HG03196 (cell line): ENCODE measurements around the gene KLHDC8A.

Source experiments
- ATAC-seq: cut with Tn5 transposase; IDR thresholded peaks from one replicate; pipeline ENCODE4 v1.9.1; 2021; ENCODE audit not compliant: unreplicated experiment

The KLHDC8A gene

DNA sequence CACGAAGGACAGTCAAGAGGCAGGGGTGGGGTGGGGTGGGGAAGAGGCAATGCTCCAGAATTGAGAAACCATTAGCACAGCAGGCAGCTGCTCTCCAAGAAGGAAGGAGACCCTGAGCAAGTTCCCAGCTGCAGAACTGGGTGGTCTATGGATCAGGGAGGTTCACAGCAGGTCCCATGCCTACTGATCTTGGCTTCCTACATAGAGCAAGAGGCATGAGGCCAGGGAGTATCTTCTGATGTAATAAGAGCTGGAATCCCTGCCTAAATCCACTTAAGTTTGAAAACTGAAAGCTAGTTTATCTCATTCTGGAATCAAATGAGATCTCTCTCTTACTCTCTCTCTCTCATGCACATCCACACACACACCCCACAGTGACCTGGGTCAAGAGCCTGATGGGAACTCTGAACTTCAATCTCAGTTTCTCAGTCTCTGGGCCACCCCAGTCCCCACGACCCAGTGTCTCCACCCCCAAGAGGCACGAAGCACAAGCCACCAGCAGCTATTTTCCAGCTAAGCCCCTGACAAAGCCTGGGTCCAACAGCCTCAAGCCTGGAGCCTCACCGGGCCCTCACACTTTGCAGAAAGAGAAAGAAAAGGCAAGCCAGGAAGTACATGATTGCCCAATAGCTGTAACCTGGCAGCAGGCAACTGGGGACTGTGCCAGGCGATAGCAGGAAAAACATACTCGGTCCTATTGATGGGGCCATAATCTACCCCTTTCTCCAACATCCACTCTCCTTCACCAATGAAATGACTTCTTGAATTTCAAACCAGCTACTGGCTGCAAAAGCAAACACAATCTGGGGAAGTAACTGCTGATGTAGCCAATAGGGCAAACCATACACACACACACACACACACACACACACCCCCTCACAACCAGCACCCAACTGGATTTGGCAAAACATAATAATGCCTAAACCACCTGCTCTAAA is 37.4 kb downstream of the KLHDC8A start:
- ATAC-seq = no peak

DNA sequence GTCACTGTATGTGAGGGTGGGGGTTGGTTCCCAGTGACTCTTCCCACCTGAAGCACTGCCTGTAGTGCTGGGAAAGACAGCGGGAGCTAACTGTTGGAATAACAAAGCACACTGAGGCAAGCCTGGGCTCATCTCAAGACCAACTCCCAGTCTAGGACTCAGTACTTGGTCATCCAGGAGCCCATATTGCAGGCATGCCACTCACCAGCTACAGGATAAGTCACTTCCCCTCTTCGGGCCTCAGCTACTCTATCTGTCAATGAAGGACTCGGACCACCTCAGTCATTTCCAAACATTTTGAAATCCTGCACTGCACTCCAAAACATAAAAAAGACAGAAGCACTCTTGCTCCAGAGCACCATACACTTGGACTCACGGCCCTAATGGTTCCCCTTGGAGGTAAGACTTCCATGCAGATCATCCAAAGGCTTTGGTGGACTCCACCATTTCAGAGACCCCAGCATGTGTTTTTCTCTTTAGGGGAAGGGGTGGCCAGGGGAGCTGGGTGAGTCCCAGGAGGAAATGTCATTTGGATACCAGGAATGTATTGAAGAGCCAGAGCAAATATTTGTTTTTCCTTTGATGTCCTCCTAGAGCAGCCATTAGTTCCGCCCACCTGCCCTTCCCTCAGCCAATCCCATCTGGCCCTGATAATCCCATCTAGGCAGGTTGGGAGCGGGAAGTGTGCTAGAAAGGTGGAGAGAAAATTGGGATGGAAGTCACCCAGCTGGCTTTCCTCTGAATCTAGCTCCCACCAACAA is 38.3 kb downstream of the KLHDC8A start:
- ATAC-seq = no peak

DNA sequence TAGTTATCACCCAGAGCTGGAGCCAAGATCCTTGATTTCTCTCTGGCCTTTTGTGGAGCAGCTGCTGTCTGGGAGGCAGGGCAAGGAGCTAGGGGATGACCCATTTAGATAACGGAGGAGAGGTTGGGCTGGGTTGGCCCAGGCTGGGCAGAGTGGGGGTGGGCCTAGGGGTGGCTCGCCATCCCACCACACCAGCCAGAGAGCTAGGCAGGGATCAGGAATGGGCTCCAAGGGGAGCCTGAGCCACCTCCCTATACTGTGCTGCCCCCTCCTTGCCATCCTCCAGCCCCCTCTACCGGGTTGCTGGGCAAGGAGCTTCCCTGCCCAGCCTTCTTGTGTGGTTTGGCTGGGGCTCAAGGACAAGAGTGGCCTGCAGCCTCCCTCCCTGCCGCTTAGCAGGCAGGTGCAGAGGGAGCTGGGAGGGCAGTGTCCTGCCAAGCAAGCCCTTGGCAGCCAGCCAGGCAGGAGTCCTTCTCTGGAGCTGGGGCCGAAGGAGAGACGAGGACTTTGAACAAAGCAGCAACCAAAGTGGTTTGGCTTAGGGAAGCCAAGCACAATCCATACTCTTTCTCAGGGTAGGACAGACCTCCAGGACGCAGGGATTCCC is 39.3 kb downstream of the KLHDC8A start:
- ATAC-seq = no peak

DNA sequence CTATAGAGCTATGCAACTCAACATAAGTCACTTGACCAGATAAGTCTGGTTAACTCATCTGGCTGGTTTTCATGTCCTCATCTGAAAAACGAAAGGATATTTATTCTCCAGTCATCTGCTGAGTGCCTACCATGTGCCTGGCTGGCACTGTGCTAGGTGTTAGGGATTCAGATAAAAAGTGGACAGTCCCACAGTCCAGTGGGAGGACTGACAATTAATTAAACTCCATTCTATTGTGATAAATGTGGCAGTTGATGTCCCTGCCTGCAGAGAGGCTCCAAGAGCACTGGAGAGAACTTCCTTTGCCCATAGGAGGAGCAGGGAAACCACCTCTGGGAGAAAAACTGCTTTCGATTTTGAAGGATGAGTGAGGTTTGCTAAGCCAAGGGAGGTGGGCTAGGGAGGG is 40.6 kb downstream of the KLHDC8A start:
- ATAC-seq = no peak

DNA sequence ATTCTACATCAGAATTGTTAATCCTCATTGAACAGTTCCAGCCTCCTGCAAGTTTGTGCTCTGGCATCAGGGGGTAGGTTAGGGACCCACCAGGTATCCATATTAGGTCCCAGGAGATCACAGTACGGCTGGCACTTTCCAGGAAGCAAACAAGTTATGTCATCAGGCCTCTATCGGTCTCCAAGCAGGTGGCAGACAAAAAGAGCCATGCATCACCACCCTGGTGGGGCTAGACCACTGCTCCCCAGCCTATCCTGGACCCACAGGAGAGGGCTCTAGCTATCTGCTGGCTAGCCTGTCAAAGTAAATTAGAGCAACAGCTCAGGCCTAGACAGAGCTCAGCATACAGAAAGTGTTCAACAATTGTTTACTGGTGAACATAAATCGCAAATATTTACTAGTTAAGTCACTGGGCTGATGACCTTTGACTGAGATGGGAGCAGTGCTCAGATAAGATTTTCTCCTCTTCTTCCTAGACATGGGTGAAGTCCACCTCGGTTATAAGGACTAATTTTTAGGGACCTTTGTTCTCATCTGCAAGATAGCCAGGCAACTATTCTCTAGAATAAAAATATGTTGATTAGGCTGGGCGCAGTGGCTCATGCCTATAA is 41.6 kb downstream of the KLHDC8A start:
- no peak for ATAC-seq

DNA sequence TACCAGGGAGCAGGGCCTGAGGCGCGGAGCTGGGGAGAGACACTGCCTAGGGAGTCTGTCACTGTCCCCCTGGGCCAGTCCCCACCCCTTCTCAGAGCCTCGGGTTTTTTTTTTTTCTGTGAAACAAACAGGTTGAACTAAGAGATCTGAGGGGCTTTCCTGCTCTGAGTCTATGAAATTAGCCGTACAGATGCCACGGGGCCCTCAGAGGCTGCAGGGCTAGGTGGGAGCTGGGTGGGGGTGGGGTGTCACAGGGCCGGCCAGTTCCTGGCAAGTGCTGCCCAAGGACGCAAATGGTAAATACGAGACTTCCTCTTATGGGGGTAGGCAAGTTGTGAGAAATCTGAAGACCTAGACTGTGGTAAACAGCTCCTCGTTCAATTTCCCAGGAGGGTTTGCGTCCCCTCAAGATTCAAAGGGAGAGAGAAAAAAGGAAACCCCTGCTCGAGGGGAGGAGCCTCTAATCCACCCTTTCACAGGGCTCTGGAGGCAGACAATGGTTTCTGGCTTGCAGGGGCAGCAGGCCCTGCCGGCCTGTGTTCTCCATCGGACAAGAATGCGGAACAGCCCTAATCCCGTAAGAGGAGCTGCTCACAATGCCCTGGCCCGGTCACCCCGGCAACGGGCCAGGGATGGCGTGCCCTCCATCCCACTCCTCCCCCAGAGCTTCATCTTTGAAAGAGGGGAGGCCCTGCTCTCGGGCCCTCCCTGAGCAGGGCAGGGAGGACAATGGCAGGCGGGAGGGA is 43.0 kb downstream of the KLHDC8A start:
- ATAC-seq = no peak

DNA sequence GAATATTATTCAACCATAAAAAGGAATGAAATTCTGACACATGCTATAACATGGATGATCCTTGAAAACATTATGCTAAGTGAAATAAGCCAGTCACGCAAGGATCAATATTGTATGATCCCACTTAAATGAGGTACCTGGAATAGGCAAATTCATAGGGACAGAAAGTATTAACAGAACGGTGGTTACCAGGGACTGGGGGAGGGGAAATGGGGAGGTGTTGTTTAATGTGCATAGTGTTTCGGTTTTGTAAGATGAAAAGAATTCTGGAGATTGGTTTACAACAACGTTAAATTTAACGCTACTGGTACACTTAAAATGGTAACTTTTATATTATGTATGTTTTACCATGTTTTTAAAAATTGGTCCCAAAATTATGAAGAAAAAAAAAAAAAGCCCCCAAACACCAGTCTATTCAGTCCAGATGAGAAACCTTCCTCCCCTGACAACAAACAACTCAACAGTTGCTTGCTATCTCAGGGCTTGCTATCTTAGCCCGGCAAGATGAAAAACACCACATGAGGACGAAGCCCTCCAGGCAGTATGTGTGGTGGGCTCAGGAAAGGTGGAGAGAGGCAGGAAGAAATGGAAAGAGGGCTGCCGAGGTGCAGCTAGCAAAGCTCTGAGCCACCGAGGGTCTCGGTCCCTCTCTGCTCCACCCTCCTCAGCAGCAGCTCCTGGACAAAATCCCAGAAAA is 43.7 kb downstream of the KLHDC8A start:
- ATAC-seq = no peak

DNA sequence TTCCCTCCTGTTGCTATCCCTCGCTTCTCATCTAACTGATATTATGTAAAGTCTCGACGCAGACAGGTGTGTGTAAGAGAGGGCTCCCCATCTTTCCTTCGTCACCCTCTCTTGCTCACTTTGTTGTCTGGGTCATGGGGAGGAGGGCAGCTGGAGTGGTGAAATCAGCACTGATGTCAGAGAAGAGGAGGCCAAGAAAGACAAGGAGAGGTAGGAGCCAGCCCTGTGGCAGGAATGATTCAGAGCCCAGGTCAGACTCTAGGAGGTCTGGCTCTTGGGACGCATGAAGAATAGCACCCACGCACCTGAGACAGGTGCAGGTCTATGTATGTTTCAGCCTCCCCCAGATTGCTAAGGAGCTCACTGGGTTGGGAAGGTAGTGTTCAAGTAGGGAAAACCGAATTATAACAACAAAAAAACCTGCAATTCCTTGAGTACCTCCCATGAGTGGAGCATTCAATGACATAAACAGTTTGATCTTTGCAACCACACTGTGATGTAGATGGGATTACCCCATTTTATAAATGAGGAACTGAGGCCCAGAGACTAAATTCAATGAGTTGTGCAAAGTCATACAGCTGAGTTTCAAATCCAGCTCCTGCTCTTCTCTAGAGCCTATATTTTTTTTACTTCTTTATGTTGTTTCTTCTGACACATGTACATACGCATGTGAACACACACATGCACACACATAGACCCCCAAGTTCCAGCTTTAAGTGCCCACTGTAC is 45.6 kb downstream of the KLHDC8A start:
- no peak for ATAC-seq

DNA sequence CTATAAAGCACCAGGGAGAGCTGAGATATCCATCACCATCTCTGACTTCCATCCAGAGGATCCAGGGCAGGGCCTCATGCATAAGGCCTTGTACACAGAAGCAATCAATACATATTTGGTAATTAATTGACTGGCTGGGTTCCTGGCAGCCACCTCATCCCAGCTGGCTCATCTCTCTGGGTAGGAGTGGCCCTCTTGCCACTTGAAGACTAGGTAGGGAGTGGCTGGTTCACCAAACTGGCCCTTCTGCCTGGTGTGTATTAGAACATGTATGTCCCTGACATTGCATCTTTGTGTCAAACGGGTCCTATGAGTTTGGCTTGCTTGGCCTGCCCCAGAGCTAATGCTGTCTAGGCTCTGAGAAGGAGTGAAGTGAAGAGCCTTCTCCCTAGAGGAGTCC is 47.0 kb downstream of the KLHDC8A start:
- no peak for ATAC-seq

DNA sequence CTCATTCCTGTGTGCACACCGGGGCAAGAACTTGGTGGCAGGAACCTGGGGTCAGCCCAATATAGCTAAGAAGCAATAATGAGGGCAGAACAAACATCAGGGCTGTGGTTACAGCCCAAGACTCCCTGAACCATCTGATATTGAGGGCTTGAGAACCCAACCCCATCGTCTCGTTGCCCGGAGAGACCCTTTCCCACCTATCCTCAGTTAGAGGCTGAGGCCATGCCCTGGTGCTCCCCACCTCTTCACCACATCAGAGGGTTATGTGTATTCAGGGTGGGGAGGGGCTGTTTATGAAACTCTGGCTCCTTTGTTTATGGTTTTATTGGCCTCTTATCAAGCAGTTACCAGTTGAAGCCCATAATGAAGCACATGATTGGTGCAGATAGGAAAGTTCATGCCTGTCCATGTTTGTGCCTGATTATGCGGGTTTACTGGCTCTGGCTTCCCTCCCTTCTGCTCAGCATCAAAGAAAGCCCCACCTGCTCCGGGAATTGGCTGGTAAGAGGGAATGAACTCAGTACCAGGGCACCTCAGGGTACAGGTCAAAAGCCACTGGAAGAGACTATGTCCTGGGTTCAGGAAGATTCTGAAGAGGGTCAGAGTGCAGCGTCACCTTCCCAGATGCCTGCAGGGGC is 49.7 kb downstream of the KLHDC8A start:
- no peak for ATAC-seq

DNA sequence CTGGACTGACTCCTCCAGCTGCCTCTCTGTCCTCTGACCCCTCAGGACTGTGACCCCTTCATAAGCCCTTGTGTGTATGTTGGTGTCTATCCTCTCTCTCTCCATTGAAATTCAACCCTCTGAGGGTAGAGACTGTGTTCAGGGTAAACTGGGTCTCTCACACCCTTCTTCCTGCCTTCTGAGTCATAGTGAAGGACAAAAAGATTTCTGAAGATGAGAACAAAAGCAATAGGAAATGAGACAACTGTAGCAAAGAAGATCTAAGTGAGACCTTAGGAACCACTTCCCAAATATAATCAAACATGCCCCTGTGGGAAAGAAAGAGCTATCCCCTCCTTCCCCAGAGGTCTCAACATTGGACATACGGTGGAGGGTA is 52.0 kb downstream of the KLHDC8A start:
- ATAC-seq = no peak

DNA sequence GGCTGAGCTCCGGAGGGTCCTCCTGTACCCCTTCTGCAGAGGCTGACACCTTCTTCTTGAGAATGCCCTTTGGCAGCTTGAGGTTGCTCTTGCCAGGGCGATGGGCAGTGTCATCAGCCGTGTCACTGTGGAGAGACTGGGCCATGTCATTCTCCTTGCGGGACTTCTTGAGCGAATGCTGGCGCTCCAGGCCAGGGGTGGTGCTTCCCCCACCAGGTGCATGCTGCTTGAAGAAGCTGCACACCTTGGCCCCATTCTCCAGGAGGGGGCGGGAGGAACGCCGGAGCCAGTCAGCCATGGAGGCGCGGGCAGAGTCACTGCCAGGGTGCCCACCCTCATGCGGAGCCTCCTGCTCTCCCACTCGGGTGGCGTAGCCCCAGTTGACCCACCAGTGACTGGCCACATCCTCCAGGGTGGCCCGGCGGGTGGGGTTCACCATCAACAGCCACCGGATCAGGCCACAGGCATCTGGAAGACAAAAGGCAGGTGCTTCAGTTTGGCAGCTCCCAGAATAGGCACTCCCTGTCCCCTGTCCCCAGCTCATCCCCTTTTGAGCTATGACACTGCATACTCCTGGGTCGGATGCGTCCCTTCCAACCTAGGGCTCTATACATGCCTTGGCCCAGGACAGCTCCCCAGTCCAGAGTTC is 52.6 kb downstream of the KLHDC8A start:
- no peak for ATAC-seq

DNA sequence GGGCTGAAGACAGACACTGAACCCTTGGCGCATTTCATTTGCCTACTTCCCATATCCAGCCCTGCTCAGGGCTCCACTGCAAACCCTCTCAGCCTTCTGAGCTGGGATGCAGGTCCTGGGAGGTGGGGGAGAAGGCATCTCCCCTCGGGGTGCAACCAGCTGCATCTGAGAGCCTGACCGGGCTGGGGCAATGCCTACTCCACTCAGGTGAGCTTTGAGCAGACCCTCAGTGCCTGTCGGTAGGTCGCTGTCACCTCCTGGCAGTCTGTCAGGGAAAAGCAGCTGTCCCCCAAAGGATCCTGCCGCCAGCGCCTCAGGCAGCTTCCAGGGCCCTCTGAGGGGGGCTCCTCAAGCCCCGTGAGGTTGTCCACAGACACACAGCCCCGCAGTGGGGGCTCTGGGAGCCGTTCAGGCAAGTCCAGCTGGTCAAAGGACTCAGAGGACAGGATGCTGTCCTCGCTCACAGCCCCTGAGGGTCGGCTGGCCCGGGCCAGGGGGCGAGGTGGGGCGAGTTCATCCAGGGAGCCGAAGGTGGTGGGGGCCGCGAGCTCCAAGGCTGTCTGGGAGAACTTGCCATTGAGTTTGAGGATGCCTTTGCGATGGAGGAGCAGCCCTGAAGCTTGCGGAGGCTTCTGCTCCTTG is 53.4 kb downstream of the KLHDC8A start:
- no peak for ATAC-seq

DNA sequence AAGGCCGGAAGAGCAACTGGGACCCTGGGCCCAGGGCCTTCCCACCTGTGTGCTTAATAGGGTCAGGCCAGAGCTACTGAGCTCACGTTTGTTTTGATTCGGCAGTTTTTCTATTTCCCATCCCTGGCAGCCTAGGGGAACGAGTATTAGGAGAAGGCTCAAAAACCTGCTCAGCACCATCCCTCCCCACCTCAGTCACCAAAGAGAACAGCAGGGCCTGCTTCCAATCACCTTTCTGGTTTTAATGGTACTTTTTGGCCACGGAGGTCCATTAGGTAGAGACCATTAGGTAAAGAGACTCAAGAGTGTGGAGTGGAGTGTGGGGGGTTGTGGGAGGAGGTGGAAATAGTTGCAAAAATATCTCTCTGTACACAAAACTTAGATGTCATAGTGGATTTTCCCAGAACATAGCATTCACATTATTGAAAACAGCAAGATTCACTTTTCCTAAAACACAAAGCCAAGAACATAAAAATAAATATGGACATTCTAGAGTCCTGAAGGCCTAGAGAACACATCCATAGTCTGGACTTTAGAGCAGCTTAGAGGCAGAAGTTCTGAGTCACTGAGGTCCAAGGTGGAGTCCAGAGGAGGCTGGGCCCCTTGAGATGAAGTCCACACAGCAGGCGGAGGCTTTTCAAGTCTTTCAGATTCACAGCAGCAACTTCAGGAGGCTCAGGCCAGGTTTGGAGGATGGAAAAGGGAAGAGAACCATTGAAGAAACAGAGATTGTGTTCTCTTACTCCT is 54.7 kb downstream of the KLHDC8A start:
- ATAC-seq = no peak

DNA sequence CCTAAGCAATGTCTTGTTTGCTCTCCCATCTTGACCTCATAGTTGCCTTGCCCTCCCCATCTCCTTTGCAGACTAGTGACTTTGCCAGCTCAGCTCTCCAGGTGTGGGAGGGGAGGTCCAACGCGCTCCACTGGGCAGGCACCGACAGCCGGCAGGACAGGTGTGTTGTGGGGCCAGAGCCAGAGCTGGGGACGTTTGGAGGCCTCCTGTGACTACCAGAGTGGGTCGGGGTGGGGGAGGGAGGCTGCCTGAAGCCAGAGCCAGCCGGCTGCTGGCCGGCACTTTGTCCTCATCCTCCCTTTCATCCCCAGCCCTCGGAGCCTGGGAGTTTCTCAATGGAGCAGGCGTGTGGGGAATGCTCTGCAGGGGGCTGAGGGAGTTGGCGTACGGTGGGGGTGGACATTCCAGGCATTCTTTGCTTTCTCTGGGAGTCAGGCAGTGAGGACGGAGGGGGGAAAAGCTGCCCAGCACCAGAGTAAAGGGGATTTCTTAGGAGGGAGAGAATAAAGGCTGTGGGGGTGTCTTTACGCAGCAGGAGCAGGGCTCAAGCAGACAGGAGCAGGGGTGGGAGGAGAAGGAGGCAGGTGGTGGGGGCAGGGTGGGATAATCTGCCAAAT is 55.4 kb downstream of the KLHDC8A start:
- no peak for ATAC-seq

DNA sequence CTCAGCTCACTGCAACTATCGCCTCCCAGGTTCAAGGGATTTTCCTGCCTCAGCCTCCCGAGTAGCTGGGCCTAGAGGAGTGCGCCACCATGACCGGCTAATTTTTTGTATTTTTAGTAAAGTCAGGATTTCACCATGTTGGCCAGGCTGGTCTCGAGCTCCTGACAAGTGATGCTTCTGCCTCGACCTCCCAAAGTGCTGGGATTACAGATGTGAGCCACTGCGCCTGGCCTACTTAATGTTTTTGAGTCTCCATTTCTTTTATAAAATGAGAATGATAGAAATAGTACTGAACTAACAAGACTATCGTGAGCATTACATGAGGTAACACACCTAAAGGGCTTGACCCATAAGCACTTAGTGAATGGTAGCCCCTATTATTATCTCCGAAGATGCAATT is 56.6 kb downstream of the KLHDC8A start:
- ATAC-seq = no peak
